Stimulated activated CD8-positive, alpha-beta memory T cell treated with anti-CD3 and anti-CD28 coated beads, Interleukin-15, amount 100 ng/mL, for 1 hour (primary cell): Measurements from ENCODE around the gene NRP1.
A peak's percentile ranks its signal among the peaks of the same experiment; 100 is the strongest.

ENCODE experiments used
- DNase-seq: peaks from one replicate; pipeline ENCODE4 v3.0.0-alpha.2; 2020; ENCODE audit warnings: low read depth

The NRP1 gene

GRCh38 chr10:33349268-33349667, 14.8 kb upstream of the NRP1 start:
- DNase-seq, result no peak

- DNase-seq, result no peak
These were observed 12.7 kb upstream of the NRP1 start for GRCh38 chr10:33347211-33347610.

- DNase-seq, result no peak
These were observed 10.8 kb upstream of the NRP1 start for GRCh38 chr10:33345236-33345635.

GRCh38 chr10:33344676-33345075, 10.2 kb upstream of the NRP1 start:
- no peak for DNase-seq

DNA sequence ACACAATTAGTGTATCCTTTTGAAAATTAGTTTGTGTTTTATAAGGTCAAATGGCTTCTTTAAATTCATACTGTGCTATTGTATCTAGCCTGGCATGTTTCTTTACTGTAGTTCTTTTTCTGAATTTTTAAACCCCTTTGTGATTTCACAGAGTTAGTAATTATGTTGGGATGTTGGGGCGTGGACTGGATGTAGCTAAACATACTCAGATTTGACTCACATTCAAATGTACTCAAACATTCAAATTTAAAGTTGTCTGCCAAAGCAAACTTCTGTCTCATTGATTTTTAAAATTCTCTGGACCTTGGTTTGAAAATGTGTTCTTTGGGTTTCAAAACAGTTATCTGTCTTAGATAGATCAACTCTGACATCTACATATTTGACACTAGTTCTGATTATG, 7.2 kb upstream of the NRP1 start:
- no peak for DNase-seq

- DNase-seq, result no peak
These were observed 3.0 kb upstream of the NRP1 start for GRCh38 chr10:33337326-33337957.

GRCh38 chr10:33336582-33337325, 2.3 kb upstream of the NRP1 start:
- no peak for DNase-seq

DNA sequence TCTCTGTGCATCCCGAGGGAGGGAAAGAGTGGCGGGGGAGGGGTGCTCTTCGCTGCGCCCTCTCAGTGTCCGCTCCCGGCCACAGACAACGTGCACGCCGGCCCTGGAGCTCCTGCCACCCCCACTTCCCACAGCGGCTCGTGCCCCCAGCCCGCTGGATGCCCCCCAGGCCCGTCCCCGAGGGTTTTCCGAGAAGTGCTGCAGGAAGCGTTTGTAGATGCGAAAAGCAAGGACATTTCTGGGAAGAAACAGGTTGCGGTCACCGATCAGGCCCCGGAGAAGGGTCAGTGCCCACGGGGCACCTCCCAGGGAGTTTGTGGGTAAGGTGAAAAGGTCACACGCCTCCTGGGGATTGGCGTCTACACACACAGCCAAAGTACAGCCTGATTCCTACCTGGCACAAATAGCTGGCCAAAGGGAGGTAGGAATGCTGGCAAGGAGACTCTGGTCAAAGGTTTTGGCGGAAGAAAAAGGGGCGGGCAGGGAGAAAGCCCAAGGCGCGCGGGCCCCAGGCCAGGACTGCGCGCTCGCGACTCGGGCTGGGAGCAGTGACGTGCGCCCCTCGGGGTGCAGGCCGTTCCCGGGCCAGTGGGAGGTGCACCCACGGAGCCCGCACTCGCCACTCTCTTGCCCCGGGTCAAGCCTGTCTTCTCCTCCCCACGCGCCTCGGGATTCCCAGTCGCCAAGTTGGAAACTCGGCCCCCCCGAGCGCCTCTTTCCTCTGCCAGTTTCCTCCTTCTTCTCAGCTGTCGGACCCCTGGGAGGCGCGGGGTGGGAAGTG, 1.5 kb upstream of the NRP1 start:
- DNase-seq, result no peak

GRCh38 chr10:33335551-33335800, 1.0 kb upstream of the NRP1 start:
- no peak for DNase-seq

DNA sequence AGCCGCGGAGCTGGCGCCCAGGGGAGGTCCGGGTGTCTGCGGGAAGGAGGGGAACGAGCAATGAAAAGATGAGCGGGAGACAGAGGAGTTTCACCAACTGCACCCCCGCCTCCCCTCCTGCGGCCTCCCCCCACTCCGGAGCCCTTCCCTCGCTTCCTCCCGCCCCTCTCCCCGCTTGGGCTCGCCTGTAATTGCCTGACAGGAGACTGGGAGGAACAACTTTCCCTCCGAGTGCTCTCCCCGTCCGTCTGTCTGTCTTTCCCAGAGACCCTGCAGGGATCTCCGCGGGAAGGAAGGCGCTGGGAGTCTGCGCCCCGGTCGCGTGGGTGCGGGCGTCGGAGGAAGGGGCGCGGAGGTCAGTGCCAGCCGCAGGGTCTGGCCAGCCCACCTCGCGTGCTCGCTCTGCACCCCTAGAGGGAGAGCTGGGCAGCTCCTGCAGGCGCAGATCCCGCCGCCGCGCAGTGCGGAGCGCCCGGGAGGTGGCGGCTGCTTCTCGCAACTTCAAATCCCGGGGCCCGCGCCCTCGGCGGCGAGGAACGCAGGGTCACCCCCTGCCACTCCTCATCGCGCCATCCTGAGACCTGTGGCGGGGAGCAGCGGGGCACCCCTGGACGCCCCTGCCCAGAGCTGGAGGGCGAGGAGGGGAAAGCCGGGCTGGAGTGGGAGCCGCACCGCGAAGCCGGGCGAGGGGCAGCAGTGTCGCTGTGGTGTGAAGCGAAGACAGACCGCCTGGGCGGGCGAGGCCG, 511 bp upstream of the NRP1 start:
- no peak for DNase-seq

DNA sequence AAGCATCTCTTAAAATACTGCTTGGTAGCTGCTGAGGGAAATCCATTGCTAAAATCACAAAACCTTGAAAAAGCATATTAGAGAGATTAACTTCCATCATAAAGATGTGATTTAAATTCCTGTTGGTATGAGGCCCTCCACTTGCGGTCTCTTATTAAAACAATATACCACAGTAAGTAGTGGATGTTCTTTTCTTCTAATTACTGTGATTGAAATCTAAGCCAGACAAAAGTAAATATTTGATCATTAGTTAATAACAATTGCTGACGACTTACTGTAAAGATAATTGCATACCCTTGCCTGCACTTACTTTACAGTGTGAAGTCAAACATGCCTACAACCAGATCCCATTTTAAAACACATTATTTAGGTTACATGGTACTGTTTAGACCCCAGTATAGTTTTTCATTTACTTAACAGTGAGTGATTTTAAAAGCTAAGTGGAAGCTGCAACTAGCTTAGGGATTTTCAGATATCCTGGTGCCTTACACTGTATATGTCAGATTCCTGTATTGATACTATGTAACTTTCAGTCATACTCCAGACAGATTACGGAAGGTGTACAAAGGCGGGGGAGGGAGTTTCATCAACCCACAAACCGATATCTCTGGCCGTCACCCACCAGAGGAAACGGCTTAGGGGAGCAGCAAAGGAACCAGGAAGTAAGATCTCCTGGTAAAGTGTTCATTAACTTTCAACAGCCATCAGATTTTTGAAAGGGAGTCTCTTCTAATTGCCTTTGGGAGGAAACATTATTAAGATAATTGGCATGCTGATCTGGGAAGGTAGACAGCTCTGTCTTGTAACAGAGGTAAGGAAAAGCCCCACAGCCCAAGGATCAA, 986 bp downstream of the NRP1 start:
- no peak for DNase-seq

DNA sequence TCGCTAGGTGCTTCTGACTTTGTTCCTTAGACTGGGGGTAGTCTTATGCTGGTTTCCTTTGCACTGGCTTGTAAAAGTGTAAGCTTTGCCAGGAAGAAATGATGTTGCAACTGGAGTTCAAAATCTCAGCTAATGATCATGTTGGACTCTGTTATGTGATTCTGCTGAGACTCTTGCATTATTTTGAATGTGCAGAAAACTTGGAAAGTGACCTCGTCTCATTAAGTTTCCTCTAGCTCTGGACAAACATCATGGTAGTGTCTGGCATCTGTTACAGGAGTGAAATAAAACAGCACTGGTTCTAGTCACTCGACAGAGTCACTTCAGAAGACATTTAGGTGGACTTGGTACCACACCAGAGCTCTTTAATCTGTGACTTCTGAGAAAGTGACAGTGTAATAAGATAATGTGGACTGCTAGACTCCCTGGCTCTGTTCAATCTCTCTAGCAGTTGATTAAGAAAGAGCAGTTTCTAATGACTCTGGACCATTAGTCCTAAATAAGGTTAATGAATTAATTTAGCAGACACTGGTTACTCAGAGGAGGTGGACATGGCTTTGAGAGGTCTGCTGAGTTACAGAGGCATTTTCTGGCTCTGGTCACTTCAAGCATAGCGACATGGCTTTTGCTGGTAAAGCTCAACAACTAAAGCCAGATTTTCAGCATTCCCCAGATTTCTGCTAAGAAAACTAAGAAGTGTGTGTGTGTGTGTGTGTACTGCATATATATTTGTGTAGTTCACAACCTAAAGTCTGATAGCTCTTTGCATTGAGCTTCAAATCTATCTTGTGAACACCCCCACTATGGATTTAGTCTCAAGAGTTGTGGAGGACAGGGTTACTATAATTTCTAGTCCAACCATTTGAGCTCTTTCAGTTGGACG, 2.0 kb downstream of the NRP1 start:
- no peak for DNase-seq

DNA sequence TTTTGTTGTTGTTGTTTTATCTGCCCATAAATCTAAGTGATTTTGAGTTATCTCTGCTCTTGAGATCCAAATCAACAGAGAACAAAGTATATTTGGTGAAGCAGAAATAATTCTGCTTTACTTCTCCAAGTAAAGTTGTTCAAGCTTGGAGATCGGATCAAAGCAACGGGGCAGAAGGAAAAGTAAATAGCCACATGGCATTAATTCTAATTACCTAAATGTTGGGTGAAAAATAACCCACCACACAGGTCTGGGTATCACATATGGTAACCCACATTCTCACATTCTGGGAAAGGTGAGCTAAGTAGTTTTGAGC, 3.1 kb downstream of the NRP1 start:
- no peak for DNase-seq

DNA sequence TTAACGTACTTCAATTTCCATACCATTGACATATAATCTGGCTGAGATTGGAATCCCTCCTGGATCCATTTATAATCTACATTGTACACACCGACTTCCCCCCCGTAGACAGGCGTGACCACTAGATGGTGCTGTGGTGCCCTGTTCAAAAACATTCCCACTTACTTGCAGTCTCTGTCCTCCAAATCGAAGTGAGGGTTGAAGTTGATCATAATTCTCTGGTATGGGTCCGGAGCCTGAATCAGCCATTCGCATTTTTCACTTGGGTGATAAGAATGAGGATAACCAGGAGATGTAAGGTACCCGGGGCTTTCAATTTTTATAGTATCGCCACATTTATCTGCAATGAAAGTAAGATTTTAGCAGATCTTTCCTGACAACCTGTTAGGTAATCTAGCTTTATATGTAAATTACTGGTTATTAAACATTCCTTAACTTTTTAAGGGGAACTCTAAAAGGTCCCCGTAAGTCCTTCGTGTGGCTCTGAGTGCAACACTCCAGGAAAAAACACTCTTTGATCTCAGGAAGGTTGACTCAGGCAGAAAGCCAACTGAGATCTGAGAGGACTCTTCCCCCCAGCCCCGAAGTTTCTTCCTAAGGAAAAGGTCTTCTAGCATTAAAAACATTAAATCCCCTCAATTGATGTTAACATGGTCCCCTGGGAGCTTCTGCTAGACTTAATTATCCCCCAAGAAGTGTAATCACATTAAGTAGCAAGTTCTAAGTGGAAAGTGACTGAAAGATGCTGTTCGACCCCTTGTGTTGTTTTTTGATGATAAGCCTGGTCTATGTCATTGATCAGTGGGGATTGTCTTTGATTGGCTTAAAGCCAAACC, 3.7 kb downstream of the NRP1 start:
- DNase-seq, result peak; percentile 68

DNA sequence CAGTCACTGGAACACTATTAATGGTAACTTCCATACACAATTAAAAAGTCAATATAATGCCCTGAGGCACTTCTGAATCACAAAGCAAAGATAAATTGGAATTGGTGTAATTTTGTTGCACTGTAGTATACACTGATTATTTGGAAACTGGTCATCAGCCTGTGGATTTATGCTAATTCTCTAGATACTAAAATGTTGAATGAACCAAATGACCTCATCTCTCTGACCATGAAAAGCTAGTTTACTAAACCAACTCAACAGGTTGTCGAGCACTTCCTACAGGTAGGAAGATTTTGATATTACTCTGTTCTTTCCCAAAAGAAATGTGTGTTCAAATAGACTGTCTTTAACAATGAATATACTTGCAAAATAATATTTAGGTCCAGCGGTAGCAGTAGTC, 5.3 kb downstream of the NRP1 start:
- no peak for DNase-seq

DNA sequence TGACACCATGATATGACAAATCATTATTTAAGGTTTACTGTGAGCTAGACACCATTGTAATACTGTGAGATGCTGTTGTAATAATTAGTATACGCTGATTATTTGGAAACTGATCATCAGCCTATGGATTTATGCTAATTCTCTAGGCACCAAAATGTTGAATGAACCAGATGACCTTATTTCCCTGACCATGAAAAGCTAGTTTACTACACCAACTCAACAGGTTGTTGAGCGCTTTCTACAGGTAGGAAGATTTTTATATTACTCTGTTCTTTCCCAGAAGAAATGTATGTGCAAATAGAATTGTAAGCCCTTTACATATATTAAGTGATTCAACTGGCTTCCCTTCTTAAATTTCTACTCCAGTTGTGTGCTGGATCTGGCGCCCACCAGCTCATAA, 6.2 kb downstream of the NRP1 start:
- DNase-seq, result no peak

DNA sequence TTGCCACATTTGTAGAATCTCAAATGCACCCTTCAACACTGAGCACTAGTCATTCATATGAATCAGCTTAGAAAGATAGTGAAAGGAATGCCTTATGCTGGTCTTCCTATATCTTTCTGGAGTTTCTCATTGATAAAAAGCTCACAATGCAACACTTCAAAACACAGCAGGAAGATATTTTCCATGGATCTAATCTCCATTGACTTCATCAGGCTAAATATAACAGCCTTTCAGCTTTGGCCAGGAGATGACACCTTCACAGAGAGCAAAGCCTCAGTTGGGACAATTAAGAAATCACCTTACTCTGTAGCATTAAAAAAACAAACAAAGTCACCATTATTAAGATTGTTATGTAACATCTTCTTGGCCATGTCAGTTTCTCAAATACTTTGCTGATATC, 6.7 kb downstream of the NRP1 start:
- no peak for DNase-seq

DNA sequence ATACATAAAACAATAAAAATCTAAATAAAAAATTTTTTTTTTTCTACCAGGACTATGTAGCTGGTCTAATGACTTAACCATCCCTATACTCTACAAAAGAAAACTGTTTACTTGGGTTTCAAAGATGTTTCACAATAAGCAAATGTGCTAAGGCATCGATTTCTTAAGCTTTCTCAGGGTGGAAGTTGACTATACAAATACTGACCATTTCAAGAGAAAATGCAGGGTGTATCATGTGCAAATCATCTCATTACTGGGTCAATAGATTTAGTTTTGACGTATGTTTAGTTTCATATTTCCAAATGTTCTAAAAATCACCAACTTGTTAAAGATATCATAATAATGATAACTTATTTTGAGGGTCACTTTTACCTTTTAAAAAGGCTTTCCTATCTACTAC, 7.5 kb downstream of the NRP1 start:
- DNase-seq, result no peak

- no peak for DNase-seq
These were observed 8.5 kb downstream of the NRP1 start for GRCh38 chr10:33325929-33326328.

GRCh38 chr10:33323721-33324120, 10.7 kb downstream of the NRP1 start:
- DNase-seq, result no peak
